Upper lobe of right lung (tissue), 1 donor: ENCODE results near the gene NPAS3. TPM values are rescaled to one million over a fixed set of nuclear protein-coding genes. Genes with fewer than 3 reads are reported as not detected.

Experiments used
- ATAC-seq: fragments of 200-7000 bp; cut with Tn5 transposase; one replicate; pipeline ENCODE4 v1.9.1; 2020; ENCODE audit warnings: mild to moderate bottlenecking, moderate library complexity
- DNase-seq: peaks from one replicate; pipeline ENCODE4 v3.0.0-alpha.2; 2020
- H3K27ac ChIP-seq: fragments of 200-600 bp; one replicate; pipeline ENCODE4 v1.8.0; 2022
- H3K27me3 ChIP-seq: fragments of 200-600 bp; one replicate; pipeline ENCODE4 v1.8.0; 2022; ENCODE audit warnings: mild to moderate bottlenecking
- H3K36me3 ChIP-seq: fragments of 200-600 bp; one replicate; pipeline ENCODE4 v1.8.0; 2022
- H3K4me1 ChIP-seq: fragments of 200-600 bp; one replicate; pipeline ENCODE4 v1.8.0; 2022
- H3K4me3 ChIP-seq: fragments of 200-600 bp; one replicate; pipeline ENCODE4 v1.8.0; 2022; ENCODE audit warnings: mild to moderate bottlenecking
- H3K9me3 ChIP-seq: fragments of 200-600 bp; one replicate; pipeline ENCODE4 v1.8.0; 2022
- CTCF ChIP-seq: fragments of 200-600 bp; IDR thresholded peaks from one replicate; pipeline ENCODE4 v1.8.0; 2022; ENCODE audit warnings: antibody characterized with exemption
- intact Hi-C: fragments of 100-400 bp; cut with DNase I; formaldehyde crosslinking; loops from one replicate; pipeline ENCODE4 v1.11.0; 2022
- total RNA-seq: library from RNA; stranded (reverse); fragmentation: NEBNext Ultra II Directional; extraction: Animal tissue kit (Norgen Biotek cat#: 25700); gene quantifications from one replicate; pipeline ENCODE4 v1.2.1, GENCODE V29; 2021
- donor health status: DM: no; HTN: yes; CAD: no; lungs with severe emphysema.

The NPAS3 gene
- total RNA-seq, 1 donor from 2014 or later = 1.2 TPM

GRCh38 chr14:33381717-33382116, 443.0 kb downstream of the NPAS3 start:
- TF ChIP-seq CTCF = no peak
- Histone ChIP-seq H3K4me1 (no peaks in the 10 kb centered on the region), H3K27ac (no peak overlapping the region), H3K4me3 (no peak overlapping the region), H3K27me3 (no peaks in the 10 kb centered on the region), H3K36me3 (no peaks in the 10 kb centered on the region), H3K9me3 (no peaks in the 10 kb centered on the region)
- ATAC-seq (no peak), DNase-seq (no peak)
- intact Hi-C loops = no loop called here

- no peak overlapping the region for H3K4me3 ChIP-seq
- no peak for ATAC-seq
- no peak for TF ChIP-seq CTCF
These were observed 447.5 kb downstream of the NPAS3 start for GRCh38 chr14:33386140-33386539.

GRCh38 chr14:33386781-33387180, 448.1 kb downstream of the NPAS3 start:
- TF ChIP-seq CTCF = no peak
- intact Hi-C loops = no loop called here
- Histone ChIP-seq H3K4me3 (no peak overlapping the region), H3K27me3 (no peaks in the 10 kb centered on the region), H3K4me1 (no peaks in the 10 kb centered on the region), H3K9me3 (no peaks in the 10 kb centered on the region), H3K27ac (no peak overlapping the region), H3K36me3 (no peaks in the 10 kb centered on the region)
- ATAC-seq = no peak
- no peak for DNase-seq

More at GRCh38 chr14:33386140-33386539, 447.5 kb downstream of the NPAS3 start:
- Histone ChIP-seq H3K36me3 (no peaks in the 10 kb centered on the region), H3K9me3 (no peaks in the 10 kb centered on the region), H3K27ac (no peak overlapping the region), H3K27me3 (no peaks in the 10 kb centered on the region), H3K4me1 (no peaks in the 10 kb centered on the region)
- no peak for DNase-seq
- intact Hi-C loops = no loop called here

- no peak for ATAC-seq
These were observed 451.7 kb downstream of the NPAS3 start for GRCh38 chr14:33390335-33390734.

GRCh38 chr14:33393231-33393894, 454.7 kb downstream of the NPAS3 start:
- ATAC-seq = no peak
- intact Hi-C loops = no loop called here

More at GRCh38 chr14:33390335-33390734, 451.7 kb downstream of the NPAS3 start:
- Histone ChIP-seq H3K27me3 (no peaks in the 10 kb centered on the region), H3K36me3 (no peaks in the 10 kb centered on the region), H3K4me3 (no peak overlapping the region), H3K27ac (no peak overlapping the region), H3K4me1 (no peaks in the 10 kb centered on the region), H3K9me3 (no peaks in the 10 kb centered on the region)
- intact Hi-C loops = no loop called here
- TF ChIP-seq CTCF = no peak
- no peak for DNase-seq

More at GRCh38 chr14:33393231-33393894, 454.7 kb downstream of the NPAS3 start:
- TF ChIP-seq CTCF = no peak
- H3K27me3 ChIP-seq = no peaks in the 10 kb centered on the region
- H3K4me1 ChIP-seq = no peaks in the 10 kb centered on the region
- no peak overlapping the region for H3K4me3 ChIP-seq
- no peak for DNase-seq
- H3K9me3 ChIP-seq = no peaks in the 10 kb centered on the region
- no peaks in the 10 kb centered on the region for H3K36me3 ChIP-seq
- no peak overlapping the region for H3K27ac ChIP-seq
